Uterus (tissue), 4 donors: ENCODE data around the gene SLC25A22. TPM values are rescaled to one million over a fixed set of nuclear protein-coding genes. Genes with fewer than 3 reads are reported as not detected.

ENCODE experiments used
- DNase-seq, 2 donors: peaks; one replicate each; pipeline ENCODE4 v3.0.0-alpha.2; 2019 to 2020
- H3K27ac ChIP-seq, 2 donors: fragments of 200-600 bp; sonication (generic); 1 replicate in 1 of 2; 2 replicates in 1 of 2; pipeline ENCODE4 v1.5.1; 2016 to 2018
- H3K27me3 ChIP-seq, 2 donors: fragments of 200-600 bp; sonication (generic); one replicate each; pipeline ENCODE4 v1.5.1; 2018 to 2019; ENCODE audit warnings: control low read depth in 1 of 2
- H3K36me3 ChIP-seq, 2 donors: fragments of 200-600 bp; sonication (generic); one replicate each; pipeline ENCODE4 v1.5.1; 2019; ENCODE audit warnings: control low read depth in 1 of 2
- H3K4me1 ChIP-seq, 2 donors: fragments of 200-600 bp; sonication (generic); one replicate each; pipeline ENCODE4 v1.5.1; 2018 to 2019; ENCODE audit warnings: control low read depth in 1 of 2
- H3K4me3 ChIP-seq, 2 donors: fragments of 200-600 bp; sonication (generic); 1 replicate in 1 of 2; 2 replicates in 1 of 2; pipeline ENCODE4 v1.5.1; 2018 to 2019; ENCODE audit warnings: mild to moderate bottlenecking in 1 of 2
- H3K9me3 ChIP-seq, 2 donors: fragments of 200-600 bp; sonication (generic); one replicate each; pipeline ENCODE4 v1.5.1; 2019; ENCODE audit warnings: control low read depth in 1 of 2
- POLR2A ChIP-seq, 2 donors: fragments of 450-650 bp; IDR thresholded peaks; one replicate each; pipeline ENCODE4 v1.6.1; 2016; ENCODE audit warnings: antibody characterized with exemption in 2 of 2, mild to moderate bottlenecking in 1 of 2, moderate library complexity in 1 of 2
- intact Hi-C: fragments of 100-400 bp; cut with DNase I; formaldehyde crosslinking; loops from one replicate; pipeline ENCODE4 v1.15.1; 2023; ENCODE audit warnings: low total_unique reads
- total RNA-seq, 4 donors: library from RNA; depleted of rRNA in 3 of 4; stranded (reverse); fragments of >200 nt in 3 of 4; gene quantifications; one replicate each; pipeline versions ENCODE4 v1.1.0 to v1.2.4, GENCODE V29; 2014 to 2023
- TF ChIP-seq, protein P1 (sequence below), 4 experiments: fragments of 200-600 bp in 2 of 4; fragments of 450-650 bp in 2 of 4; sonication (generic) in 2 of 4; IDR thresholded peaks; one replicate each; pipeline ENCODE4 v1.5.1; 2016 to 2019; ENCODE audit warnings: antibody characterized with exemption in 4 of 4, mild to moderate bottlenecking in 2 of 4, moderate library complexity in 1 of 4
- donor health status: DM: yes; HTN: yes; CAD: no.

The SLC25A22 gene
- total RNA-seq, 4 donors from 2014 or later = 0.29 to 20.8 (median 5.4) TPM

DNA sequence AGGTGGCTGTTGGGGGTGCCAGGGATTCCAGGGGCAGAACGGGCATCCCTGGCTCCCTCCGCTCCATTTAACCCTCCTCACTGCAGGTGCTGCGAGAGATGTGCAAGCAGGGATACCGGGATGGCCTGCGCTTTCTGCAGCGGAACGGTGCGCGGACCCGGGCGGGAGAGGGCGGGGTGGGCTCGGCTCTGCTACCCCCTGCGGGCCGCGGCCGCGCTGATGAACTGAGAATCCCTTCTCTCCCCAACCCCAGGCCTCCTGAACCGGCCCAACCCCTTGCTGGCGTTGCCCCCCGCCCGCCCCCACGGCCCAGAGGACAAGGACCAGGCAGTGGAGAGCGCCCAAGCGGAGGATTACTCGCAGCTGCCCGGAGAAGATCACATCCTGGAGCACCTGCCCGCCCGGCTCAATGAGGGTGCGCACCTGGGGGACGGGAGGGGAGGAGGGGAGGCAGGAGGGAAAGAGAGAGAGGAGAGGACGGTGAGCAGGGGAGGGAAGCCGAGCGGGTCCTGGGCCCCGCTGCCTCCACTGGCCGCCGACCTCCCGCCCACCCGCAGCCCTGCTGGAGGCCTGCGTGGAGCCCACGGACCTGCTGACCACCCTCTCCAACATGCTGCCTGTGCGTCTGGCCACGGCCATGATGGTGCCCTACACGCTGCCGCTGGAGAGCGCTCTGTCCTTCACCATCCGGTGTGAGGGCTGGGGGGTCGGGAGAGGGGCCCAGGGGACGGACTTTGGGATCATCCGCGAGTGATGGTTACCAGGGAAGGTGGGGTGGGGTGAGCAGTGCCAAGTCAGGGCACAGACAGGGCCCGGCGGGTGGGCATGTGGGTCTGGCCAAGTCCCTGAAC, 25.6 kb upstream of the SLC25A22 start:
- intact Hi-C loops = no loop called here
- Histone ChIP-seq H3K27me3 (peaks cover 4 to 20% of the 10 kb centered on the region in 2 donors), H3K4me3 (no peak overlapping the region), H3K4me1 (peaks cover 0 to 31% of the 10 kb centered on the region in 2 donors), H3K36me3 (no peaks in the 10 kb centered on the region), H3K27ac (no peak overlapping the region), H3K9me3 (no peaks in the 10 kb centered on the region)
- no peak for DNase-seq
- TF ChIP-seq, protein P1, sequence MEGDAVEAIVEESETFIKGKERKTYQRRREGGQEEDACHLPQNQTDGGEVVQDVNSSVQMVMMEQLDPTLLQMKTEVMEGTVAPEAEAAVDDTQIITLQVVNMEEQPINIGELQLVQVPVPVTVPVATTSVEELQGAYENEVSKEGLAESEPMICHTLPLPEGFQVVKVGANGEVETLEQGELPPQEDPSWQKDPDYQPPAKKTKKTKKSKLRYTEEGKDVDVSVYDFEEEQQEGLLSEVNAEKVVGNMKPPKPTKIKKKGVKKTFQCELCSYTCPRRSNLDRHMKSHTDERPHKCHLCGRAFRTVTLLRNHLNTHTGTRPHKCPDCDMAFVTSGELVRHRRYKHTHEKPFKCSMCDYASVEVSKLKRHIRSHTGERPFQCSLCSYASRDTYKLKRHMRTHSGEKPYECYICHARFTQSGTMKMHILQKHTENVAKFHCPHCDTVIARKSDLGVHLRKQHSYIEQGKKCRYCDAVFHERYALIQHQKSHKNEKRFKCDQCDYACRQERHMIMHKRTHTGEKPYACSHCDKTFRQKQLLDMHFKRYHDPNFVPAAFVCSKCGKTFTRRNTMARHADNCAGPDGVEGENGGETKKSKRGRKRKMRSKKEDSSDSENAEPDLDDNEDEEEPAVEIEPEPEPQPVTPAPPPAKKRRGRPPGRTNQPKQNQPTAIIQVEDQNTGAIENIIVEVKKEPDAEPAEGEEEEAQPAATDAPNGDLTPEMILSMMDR (IDR thresholded peaks at IDR 0.05) = no peak
- TF ChIP-seq POLR2A (IDR thresholded peaks at IDR 0.05) = no peak

DNA sequence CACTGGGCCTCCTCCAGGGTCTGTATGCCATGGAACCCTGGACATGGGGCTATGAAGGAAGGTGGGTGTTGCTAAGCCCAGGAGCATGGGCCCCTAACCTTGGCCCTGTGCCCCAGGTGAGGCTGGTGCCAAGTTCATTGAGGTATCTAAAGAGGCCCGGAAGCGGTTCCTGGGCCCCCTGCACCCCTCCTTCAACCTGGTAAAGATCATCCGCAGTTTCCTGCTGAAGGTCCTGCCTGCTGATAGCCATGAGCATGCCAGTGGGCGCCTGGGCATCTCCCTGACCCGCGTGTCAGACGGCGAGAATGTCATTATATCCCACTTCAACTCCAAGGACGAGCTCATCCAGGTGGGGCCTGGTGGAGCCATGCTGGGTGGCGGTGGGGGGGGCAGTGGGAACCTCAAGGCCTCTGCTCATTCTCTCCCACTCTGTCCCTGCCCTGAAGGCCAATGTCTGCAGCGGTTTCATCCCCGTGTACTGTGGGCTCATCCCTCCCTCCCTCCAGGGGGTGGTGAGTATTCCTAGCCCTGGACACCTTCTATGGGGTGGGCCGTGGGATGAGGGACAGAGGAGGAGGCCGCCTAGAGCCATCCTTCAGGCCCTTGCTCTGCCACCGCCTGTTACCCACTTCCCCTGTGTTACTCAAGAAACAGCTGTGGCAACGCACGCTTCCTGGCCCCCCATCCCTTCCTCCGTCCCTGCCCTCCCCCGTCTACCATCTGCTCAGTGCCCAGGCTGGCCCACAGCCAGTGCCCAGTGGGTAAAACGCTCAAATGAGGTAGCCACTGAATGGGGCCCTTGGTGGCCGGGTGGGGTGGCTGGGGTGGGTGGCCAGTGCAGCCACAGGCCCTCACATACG, 23.7 kb upstream of the SLC25A22 start:
- peaks cover 0 to 22% of the 10 kb centered on the region in 2 donors for H3K4me1 ChIP-seq
- intact Hi-C loops = no loop called here
- TF ChIP-seq, protein P1 (IDR thresholded peaks at IDR 0.05) = no peak
- no peak overlapping the region for H3K4me3 ChIP-seq
- H3K27me3 ChIP-seq = peaks cover 0 to 9% of the 10 kb centered on the region in 2 donors
- no peaks in the 10 kb centered on the region for H3K36me3 ChIP-seq
- no peak for DNase-seq
- H3K27ac ChIP-seq = no peak overlapping the region
- no peaks in the 10 kb centered on the region for H3K9me3 ChIP-seq

DNA sequence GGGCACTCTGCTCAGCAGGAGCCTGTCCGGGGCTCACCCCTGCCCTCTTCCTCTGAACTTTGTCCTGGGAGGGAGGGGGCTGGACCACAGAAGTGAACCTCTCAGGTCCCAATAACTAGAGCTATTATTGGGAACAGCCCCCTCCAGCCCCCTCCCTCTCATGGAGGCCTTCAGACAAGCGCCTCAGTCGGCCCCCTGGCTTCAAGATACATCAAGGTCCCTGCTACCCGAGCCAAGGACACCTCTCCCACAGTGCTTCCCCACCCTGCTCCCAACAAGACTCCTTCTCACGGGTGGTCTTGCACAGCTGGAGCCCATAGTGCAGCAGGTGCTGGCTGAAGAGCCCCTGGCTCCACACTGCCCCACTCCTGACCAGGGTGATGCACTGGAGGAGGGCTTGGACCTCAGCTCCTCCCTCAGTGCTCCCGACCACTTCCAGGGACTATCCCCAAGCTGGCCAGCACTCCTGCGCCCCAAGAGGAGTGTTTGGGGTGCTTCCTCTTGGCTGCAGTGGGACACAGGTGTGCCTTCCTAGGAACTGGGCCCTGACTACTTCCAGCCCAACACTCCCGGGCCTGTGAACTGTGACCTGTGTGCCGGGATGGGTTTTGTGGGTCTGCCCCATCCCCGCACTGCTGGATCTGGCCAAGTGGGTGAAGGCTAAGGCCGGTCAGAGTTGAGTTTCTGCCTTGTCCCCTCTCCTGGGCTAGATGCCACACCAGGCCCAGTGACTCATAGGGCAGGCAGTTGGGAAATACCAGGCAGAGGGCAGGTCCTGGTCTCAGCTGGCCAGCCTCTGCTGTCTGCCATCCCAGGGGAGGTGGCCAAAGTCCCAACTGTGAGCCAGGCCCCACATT, 22.8 kb upstream of the SLC25A22 start:
- DNase-seq = no peak
- peak overlapping the region; percentile 46 to 99 for H3K4me3 ChIP-seq
- TF ChIP-seq, protein P1 (IDR thresholded peaks at IDR 0.05) = no peak
- no peak for TF ChIP-seq POLR2A (IDR thresholded peaks at IDR 0.05)
- peak overlapping the region; percentile 85 to 98 for H3K27ac ChIP-seq
- H3K27me3 ChIP-seq = peaks cover 0 to under 1% of the 10 kb centered on the region in 2 donors
- intact Hi-C loops = no loop called here
- no peaks in the 10 kb centered on the region for H3K9me3 ChIP-seq
- H3K36me3 ChIP-seq = no peaks in the 10 kb centered on the region
- peaks cover 0 to 21% of the 10 kb centered on the region in 2 donors for H3K4me1 ChIP-seq

DNA sequence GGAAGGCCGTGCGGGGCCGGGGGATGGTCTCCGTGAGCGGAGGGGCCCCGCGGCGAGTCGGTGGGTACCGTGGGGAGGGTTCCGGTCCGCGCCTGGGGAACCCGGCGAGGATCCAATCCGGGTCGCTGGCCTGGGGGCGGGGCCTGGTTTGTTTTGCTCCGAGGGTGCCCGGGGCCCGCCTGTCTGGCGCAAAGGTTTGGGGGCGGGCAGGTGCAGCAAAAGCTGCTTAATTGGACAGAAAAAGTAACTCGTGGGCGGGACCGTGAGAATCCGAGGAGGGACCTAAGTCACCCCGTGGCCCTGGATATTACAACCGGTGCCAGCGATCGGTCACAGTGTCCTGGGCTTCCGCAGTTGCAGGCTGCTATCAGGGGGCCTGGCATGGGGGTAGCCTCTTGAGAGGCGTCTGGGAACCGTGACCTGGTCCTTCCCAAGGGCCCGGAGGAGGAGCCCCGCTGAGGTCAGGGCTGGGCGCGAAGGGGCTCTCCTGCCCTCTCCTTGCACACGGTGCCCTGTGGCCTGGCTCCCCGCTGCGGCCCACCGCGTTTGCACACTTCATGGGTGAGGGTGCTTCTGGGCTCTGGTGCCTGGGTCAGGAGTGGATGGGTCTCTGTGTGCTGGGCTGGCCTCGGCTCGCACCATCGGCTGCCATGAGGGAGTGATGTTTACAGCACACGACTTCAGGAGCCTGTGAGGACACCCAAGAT, 22.0 kb upstream of the SLC25A22 start:
- intact Hi-C loops = no loop called here
- TF ChIP-seq POLR2A (IDR thresholded peaks at IDR 0.05) = peak in 1 of 2 donors; percentile 32
- TF ChIP-seq, protein P1 (IDR thresholded peaks at IDR 0.05) = no peak
- no peaks in the 10 kb centered on the region for H3K27me3 ChIP-seq

More for the DNA sequence above, 22.0 kb upstream of the SLC25A22 start:
- H3K4me3 ChIP-seq = peak overlapping the region; percentile 46 to 99
- DNase-seq = peak; percentile 76 to 86
- H3K27ac ChIP-seq = peak overlapping the region; percentile 85 to 98
- peaks cover 0 to 21% of the 10 kb centered on the region in 2 donors for H3K4me1 ChIP-seq
- no peaks in the 10 kb centered on the region for H3K36me3 ChIP-seq
- H3K9me3 ChIP-seq = no peaks in the 10 kb centered on the region
